ENCODE data around the gene CSDE1.

CSDE1 gene

GRCh38 chr1:114694540-114695310 lies 63.1 kb downstream of the CSDE1 start:
- H3K4me3 ChIP-seq (replicated peaks; ENCODE audit: low read depth, low read length): no peak overlapping the region
- no peak for TF ChIP-seq CTCF (IDR thresholded peaks at IDR 0.05; ENCODE audit: low read depth, low read length, missing control alignments)
- DNase-seq (ENCODE audit: extremely low read depth, low read depth): no peak

- TF ChIP-seq CTCF (IDR thresholded peaks at IDR 0.05; ENCODE audit: low read depth, low read length, missing control alignments): no peak
- H3K4me3 ChIP-seq (replicated peaks; ENCODE audit: low read depth, low read length): no peak overlapping the region
- DNase-seq (ENCODE audit: extremely low read depth, low read depth): no peak
These were observed 64.8 kb downstream of the CSDE1 start for GRCh38 chr1:114692947-114693346.

- H3K4me3 ChIP-seq (replicated peaks; ENCODE audit: low read depth, low read length): no peak overlapping the region
- no peak for TF ChIP-seq CTCF (IDR thresholded peaks at IDR 0.05; ENCODE audit: low read depth, low read length, missing control alignments)
- DNase-seq (ENCODE audit: extremely low read depth, low read depth): no peak
These were observed 66.7 kb downstream of the CSDE1 start for GRCh38 chr1:114691061-114691460.

GRCh38 chr1:114690148-114690547 lies 67.6 kb downstream of the CSDE1 start:
- TF ChIP-seq CTCF (IDR thresholded peaks at IDR 0.05; ENCODE audit: low read depth, low read length, missing control alignments): no peak
- H3K4me3 ChIP-seq (replicated peaks; ENCODE audit: low read depth, low read length): no peak overlapping the region
- no peak for DNase-seq (ENCODE audit: extremely low read depth, low read depth)

- H3K4me3 ChIP-seq (replicated peaks; ENCODE audit: low read depth, low read length): no peak overlapping the region
- TF ChIP-seq CTCF (IDR thresholded peaks at IDR 0.05; ENCODE audit: low read depth, low read length, missing control alignments): no peak
- no peak for DNase-seq (ENCODE audit: extremely low read depth, low read depth)
These were observed 69.3 kb downstream of the CSDE1 start for GRCh38 chr1:114688526-114688925.

GRCh38 chr1:114685851-114686250 lies 71.9 kb downstream of the CSDE1 start:
- no peak for DNase-seq (ENCODE audit: extremely low read depth, low read depth)

More at GRCh38 chr1:114685851-114686250, 71.9 kb downstream of the CSDE1 start:
- no peak for TF ChIP-seq CTCF (IDR thresholded peaks at IDR 0.05; ENCODE audit: low read depth, low read length, missing control alignments)
- H3K4me3 ChIP-seq (replicated peaks; ENCODE audit: low read depth, low read length): no peak overlapping the region

Measured in HFF-Myc (cell line).